HG03565 (cell line): ENCODE data around the gene CCDC40.

Source experiments
- ATAC-seq: cut with Tn5 transposase; IDR thresholded peaks from one replicate; pipeline ENCODE4 v1.9.1; 2021; ENCODE audit warnings: mild to moderate bottlenecking, moderate library complexity; ENCODE audit not compliant: unreplicated experiment

Gene CCDC40

GRCh38 chr17:80111702-80112470 is 75.4 kb downstream of the CCDC40 start:
- ATAC-seq: no peak

DNA sequence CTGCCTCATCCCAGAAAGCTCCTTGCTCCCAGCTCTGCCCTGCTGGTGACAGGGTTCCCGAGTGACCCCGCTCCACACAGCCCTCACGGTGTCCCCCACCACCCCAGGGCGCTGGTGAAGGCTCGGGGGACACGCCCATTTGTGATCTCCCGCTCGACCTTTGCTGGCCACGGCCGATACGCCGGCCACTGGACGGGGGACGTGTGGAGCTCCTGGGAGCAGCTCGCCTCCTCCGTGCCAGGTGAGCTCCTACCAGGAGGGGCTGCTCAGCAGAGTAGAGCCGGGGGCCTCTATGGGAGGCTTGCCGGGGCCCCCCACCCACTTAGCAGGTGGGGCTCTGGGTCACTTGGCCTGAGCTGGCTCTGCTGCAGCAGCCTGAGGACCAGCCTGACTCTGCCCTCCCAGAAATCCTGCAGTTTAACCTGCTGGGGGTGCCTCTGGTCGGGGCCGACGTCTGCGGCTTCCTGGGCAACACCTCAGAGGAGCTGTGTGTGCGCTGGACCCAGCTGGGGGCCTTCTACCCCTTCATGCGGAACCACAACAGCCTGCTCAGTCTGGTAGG is 76.1 kb downstream of the CCDC40 start:
- no peak for ATAC-seq

DNA sequence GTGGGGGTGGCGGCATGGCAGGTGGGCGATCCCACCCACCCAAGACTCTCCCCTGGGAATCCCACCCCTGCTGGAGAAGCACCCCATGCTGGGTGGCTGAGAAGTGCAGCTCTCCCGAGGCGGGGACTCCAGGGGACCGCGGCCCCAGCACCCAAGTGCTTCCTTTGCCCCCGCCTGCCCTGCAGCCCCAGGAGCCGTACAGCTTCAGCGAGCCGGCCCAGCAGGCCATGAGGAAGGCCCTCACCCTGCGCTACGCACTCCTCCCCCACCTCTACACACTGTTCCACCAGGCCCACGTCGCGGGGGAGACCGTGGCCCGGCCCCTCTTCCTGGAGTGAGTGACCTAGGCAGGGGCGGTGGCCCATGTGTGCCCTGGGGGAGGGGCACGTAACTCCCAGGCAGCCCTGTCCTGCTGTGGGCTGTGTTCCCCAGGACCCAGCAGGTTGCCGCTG is 76.6 kb downstream of the CCDC40 start:
- no peak for ATAC-seq

GRCh38 chr17:80114758-80115157 is 78.3 kb downstream of the CCDC40 start:
- ATAC-seq: no peak

- no peak for ATAC-seq
Measured at GRCh38 chr17:80115159-80115558, 78.7 kb downstream of the CCDC40 start.

- no peak for ATAC-seq
Measured at GRCh38 chr17:80116276-80116920, 80.0 kb downstream of the CCDC40 start.

DNA sequence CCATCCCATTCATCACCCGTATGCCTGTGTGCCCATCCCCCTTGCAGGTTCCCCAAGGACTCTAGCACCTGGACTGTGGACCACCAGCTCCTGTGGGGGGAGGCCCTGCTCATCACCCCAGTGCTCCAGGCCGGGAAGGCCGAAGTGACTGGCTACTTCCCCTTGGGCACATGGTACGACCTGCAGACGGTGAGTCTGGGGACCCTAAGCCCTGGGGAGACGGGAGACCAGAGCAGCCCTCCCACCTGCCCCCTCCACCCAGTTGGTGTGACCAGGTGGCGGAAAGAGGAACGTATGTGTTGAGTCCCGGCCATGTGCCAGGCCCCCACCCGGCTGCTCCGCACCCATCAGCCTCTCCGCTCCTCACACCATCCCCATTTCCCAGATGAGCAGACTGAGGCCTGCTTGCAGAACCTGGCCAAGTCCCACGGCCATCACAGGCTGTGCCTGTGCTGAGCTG is 80.5 kb downstream of the CCDC40 start:
- no peak for ATAC-seq

DNA sequence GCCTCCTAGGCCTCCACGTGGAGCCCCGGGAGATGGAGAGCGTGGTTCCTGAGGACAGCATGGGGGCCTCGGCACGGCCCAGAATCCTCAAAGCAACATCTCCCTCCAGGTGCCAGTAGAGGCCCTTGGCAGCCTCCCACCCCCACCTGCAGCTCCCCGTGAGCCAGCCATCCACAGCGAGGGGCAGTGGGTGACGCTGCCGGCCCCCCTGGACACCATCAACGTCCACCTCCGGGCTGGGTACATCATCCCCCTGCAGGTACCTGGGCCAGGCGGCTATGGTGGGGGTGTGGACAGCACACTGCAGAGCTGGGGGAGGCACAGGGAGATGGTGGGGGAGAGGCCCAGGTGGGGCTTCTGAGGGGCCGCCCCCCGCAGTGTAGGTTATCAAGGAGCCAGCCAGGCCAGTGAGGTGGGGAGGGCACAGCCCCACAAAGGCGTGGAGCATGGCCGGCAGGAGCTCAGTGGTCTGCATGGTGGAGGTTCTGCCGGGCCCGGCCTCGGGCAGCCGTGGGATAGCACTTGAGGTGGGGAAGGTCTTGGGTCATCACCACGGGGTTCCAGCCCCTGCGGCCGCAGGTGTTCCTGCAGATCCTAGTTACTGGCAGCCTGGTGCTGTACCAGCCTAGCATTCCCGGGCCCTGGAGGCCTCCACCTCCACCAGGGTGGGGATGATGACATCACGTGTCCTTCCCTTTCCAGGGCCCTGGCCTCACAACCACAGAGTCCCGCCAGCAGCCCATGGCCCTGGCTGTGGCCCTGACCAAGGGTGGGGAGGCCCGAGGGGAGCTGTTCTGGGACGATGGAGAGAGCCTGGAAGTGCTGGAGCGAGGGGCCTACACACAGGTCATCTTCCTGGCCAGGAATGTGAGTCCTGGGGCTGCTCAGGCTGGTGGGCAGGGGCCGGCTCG is 81.3 kb downstream of the CCDC40 start:
- no peak for ATAC-seq

GRCh38 chr17:80118601-80119270 is 82.3 kb downstream of the CCDC40 start:
- no peak for ATAC-seq

DNA sequence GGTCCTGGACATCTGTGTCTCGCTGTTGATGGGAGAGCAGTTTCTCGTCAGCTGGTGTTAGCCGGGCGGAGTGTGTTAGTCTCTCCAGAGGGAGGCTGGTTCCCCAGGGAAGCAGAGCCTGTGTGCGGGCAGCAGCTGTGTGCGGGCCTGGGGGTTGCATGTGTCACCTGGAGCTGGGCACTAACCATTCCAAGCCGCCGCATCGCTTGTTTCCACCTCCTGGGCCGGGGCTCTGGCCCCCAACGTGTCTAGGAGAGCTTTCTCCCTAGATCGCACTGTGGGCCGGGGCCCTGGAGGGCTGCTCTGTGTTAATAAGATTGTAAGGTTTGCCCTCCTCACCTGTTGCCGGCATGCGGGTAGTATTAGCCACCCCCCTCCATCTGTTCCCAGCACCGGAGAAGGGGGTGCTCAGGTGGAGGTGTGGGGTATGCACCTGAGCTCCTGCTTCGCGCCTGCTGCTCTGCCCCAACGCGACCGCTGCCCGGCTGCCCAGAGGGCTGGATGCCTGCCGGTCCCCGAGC is 82.9 kb downstream of the CCDC40 start:
- no peak for ATAC-seq

DNA sequence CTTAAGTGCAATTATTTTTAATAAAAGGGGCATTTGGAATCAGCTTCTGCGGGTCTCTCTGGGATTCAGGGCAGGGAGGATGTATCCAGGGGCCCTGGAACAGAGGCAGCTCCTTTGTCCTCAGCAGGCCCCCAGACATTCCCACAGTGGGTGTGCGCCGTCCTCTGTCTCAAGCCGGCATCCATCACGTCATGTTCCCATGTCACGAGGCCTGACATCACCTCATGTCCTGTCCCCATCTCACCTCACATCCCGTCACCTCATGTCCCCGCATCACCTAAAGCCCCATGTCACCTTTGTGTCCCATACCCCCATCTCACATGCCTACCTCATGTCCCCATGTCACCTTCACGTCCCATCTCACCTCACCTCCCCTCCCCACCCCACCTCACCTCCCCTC is 83.4 kb downstream of the CCDC40 start:
- no peak for ATAC-seq

DNA sequence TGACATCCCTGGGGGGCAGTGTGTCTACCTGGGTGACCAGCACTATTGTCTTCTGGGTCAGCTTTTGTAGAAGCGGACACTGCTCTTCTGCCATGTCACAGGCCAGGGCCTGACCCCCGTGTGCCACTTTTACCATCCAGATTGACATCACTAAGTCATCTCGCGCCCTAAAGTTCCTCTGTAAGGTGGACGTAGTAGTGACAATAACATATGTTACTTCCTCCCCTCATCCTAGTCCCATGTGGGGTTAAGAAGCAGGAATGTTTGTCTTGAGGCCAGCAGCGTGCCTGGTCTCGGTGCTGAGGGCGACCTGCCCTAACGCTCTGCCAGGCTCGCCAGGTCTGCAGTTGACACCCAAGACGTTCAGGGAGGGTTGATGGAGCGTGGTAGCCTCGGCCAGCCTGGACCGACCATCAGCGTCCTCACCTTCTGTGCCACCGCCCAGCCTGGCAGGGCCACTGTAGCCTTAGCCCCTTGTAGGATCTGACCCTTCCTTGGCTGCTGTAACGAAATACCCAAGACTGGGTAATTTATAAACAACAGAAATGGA is 85.7 kb downstream of the CCDC40 start:
- no peak for ATAC-seq

GRCh38 chr17:80122926-80123505 is 86.6 kb downstream of the CCDC40 start:
- ATAC-seq: no peak

- no peak for ATAC-seq
Measured at GRCh38 chr17:80123791-80124190, 87.3 kb downstream of the CCDC40 start.

- no peak for ATAC-seq
Measured at GRCh38 chr17:80124351-80124981, 88.0 kb downstream of the CCDC40 start.

DNA sequence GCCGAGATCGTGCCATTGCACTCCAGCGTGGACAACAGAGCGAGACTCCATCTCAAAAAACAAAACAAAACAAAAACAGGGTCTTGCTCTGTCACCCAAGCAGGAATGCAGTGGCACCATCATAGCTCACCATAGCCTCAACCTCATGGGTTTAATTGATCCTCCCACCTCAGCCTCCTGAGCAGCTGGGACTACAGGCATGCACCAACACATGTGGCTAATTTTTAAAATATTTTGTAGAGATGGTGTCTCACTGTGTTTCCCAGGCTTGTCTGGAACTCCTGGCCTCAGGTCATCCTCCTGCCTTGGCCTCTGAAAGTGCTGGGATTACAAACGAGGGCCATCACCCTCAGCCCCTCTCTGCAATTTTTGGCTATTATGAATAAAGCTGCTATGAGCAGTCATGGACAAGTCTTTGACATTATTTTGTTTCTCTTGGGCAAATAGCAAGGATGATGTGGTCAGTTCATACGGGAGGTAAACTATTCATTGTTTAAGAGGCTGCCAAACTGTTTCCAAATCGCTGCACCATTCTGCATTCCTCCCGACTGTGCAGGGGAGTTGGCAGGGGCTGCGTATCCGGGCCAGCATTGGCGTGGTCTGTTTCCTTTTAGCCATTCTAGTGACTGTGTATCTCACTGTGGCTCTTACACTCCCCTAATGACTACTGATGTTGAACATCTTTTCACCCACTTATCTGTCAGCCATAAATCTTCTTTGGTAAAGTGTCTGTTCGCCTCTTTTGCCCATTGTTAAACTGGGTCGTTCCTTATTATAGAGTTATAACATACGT is 89.4 kb downstream of the CCDC40 start:
- no peak for ATAC-seq

- ATAC-seq: no peak
Measured at GRCh38 chr17:80126449-80126715, 89.9 kb downstream of the CCDC40 start.

DNA sequence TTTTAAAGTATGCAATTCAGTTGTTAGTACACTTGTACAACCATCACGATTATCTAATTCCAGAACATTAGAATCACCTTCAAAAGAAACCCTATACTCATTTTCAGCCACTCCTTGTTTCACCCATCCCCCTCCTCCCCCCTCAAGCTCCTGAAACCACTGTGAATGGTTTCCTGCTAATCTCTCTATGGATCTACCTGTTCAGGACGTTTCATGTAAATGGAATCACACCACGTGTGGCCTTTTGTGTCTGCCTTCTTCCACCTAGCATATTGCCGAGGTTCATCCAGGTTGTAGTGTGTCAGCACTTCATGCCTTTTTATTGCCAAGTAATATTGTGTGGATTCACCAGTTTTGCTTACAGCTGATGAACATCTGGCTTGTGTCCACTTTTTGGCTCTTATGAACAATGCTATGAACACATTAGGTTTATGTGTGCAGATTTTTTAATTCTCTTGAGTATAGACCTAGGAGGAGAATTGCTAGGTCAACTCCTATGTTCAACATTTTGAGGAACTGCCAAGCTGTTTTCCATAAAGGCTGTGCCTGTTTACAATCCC is 92.6 kb downstream of the CCDC40 start:
- ATAC-seq: no peak
